SJCRH30 (cell line): ENCODE data around the gene DMWD. TPM values are rescaled to one million over a fixed set of nuclear protein-coding genes. Genes with fewer than 3 reads are reported as not detected.

Experiments
- DNase-seq, 2 experiments: peaks; one replicate each; pipeline ENCODE4 v3.0.0-alpha.2; 2015 to 2020
- H3K27ac ChIP-seq: fragments of 250-450 bp; sonication (Bioruptor Pico); 2 replicates; pipeline ENCODE4 v1.5.1; 2020; ENCODE audit warnings: mild to moderate bottlenecking, moderate library complexity
- H3K27me3 ChIP-seq: fragments of 250-450 bp; sonication (Bioruptor Pico); 2 replicates; pipeline ENCODE4 v1.5.1; 2020; ENCODE audit warnings: mild to moderate bottlenecking, moderate library complexity
- H3K36me3 ChIP-seq: fragments of 250-450 bp; sonication (Bioruptor Pico); 2 replicates; pipeline ENCODE4 v1.5.1; 2020; ENCODE audit warnings: mild to moderate bottlenecking, moderate library complexity
- H3K4me1 ChIP-seq: fragments of 250-450 bp; sonication (Bioruptor Pico); 2 replicates; pipeline ENCODE4 v1.5.1; 2020; ENCODE audit warnings: mild to moderate bottlenecking, moderate library complexity
- H3K4me3 ChIP-seq: fragments of 250-450 bp; sonication (Bioruptor Pico); 2 replicates; pipeline ENCODE4 v1.5.1; 2020; ENCODE audit warnings: mild to moderate bottlenecking, moderate library complexity
- H3K9me3 ChIP-seq: fragments of 250-450 bp; sonication (Bioruptor Pico); replicated peaks from 2 replicates; pipeline ENCODE4 v1.5.1; 2020; ENCODE audit warnings: mild to moderate bottlenecking, moderate library complexity
- total RNA-seq: library from RNA; depleted of rRNA; stranded (reverse); fragments of >200 nt; shearing (Covaris generic); gene quantifications from 2 replicates; pipeline ENCODE4 v1.2.3, GENCODE V29; 2014

The DMWD gene
- total RNA-seq, 1 experiment from 2014 or later, result 52.9 TPM

GRCh38 chr19:45772912-45773311, 19.7 kb downstream of the DMWD start:
- no peak overlapping the region for H3K4me3 ChIP-seq
- no peaks in the 10 kb centered on the region for H3K9me3 ChIP-seq
- no peak for DNase-seq
- no peaks in the 10 kb centered on the region for H3K27me3 ChIP-seq
- H3K36me3 ChIP-seq, result peaks cover 44% of the 10 kb centered on the region
- peaks cover 8% of the 10 kb centered on the region; the same call in 1 of the 2 replicates for H3K4me1 ChIP-seq
- H3K27ac ChIP-seq, result 0 out of 2 replicates have a peak overlapping the region, but pooled peaks have one; percentile 3

DNA sequence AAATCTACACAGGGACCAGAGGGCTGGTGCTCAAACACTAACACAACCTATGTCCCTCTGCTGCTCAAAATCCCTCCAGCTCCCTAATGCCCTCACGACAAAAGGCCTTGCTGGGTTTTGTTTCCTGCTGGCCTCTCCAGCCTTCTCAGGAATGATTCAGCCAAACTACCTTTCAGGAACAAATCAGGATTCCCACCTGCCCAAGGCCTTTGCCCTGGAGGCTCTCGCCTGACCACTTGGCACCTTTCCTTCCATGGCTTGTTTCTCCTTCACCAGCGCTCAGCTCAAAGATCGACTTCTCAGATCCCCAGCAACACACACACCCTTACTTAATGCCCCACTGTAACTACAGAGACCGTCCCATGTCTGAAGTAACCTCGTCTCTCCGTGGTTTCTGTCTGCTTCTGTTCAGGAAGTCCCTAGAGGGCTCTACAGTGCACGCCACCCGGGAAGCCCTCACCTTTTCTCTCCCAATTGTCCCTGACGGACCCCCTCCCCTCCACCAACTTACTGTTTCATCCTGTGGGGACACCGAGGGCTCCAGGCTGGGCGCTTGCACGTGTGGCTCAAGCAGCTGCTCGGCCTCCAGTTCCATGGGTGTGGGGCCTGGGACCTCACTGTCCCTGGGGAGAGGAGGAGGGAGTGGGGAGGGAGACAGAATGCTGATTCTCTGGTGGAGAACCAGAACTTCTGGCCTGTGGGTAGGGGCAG, 20.4 kb downstream of the DMWD start:
- H3K9me3 ChIP-seq, result no peaks in the 10 kb centered on the region
- no peaks in the 10 kb centered on the region for H3K27me3 ChIP-seq
- no peak overlapping the region for H3K4me3 ChIP-seq
- no peak for DNase-seq
- H3K27ac ChIP-seq, result no peak overlapping the region
- peaks cover 38% of the 10 kb centered on the region for H3K36me3 ChIP-seq
- peaks cover 8% of the 10 kb centered on the region; the same call in 1 of the 2 replicates for H3K4me1 ChIP-seq

GRCh38 chr19:45771311-45771933, 21.2 kb downstream of the DMWD start:
- H3K4me3 ChIP-seq, result no peak overlapping the region
- no peaks in the 10 kb centered on the region for H3K27me3 ChIP-seq
- H3K27ac ChIP-seq, result no peak overlapping the region
- H3K36me3 ChIP-seq, result peaks cover 29% of the 10 kb centered on the region
- peaks cover 11% of the 10 kb centered on the region; the same call in 1 of the 2 replicates for H3K4me1 ChIP-seq
- H3K9me3 ChIP-seq, result no peaks in the 10 kb centered on the region
- DNase-seq, result peak in 1 of 2 experiments; percentile 25

DNA sequence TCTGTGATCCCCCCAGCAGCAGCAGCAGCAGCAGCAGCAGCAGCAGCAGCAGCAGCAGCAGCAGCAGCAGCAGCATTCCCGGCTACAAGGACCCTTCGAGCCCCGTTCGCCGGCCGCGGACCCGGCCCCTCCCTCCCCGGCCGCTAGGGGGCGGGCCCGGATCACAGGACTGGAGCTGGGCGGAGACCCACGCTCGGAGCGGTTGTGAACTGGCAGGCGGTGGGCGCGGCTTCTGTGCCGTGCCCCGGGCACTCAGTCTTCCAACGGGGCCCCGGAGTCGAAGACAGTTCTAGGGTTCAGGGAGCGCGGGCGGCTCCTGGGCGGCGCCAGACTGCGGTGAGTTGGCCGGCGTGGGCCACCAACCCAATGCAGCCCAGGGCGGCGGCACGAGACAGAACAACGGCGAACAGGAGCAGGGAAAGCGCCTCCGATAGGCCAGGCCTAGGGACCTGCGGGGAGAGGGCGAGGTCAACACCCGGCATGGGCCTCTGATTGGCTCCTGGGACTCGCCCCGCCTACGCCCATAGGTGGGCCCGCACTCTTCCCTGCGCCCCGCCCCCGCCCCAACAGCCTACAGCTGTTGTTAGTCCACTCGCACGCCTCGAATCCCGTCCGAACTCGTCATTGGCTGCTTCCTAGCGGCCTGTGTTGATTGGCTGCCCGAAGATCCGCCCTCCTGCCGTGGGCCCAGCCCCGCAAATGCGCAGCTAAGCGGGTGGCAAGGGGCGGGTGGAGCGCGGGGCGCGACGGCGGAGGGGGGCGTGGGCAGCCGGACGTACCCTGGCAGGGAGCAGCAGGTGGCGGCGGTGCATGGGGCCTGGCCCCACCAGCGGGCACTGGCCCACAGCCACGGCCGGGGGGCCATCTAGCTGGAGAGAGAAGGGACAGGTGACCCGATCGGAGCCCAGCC, 22.2 kb downstream of the DMWD start:
- H3K36me3 ChIP-seq, result peaks cover 26% of the 10 kb centered on the region
- peak overlapping the region; percentile 48 for H3K4me3 ChIP-seq
- no peaks in the 10 kb centered on the region for H3K27me3 ChIP-seq
- H3K27ac ChIP-seq, result peak overlapping the region; percentile 58
- H3K4me1 ChIP-seq, result peaks cover 12% of the 10 kb centered on the region; the same call in 1 of the 2 replicates
- H3K9me3 ChIP-seq, result no peaks in the 10 kb centered on the region
- peak; percentile 98 to 99 for DNase-seq

- peaks cover 22% of the 10 kb centered on the region for H3K36me3 ChIP-seq
- no peaks in the 10 kb centered on the region for H3K27me3 ChIP-seq
- peak overlapping the region; percentile 48 for H3K4me3 ChIP-seq
- H3K4me1 ChIP-seq, result peaks cover 17% of the 10 kb centered on the region; the same call in 1 of the 2 replicates
- no peak for DNase-seq
- H3K27ac ChIP-seq, result no peak overlapping the region
- no peaks in the 10 kb centered on the region for H3K9me3 ChIP-seq
These were observed 22.8 kb downstream of the DMWD start for GRCh38 chr19:45769821-45770191.

- H3K27me3 ChIP-seq, result no peaks in the 10 kb centered on the region; the same call in 1 of the 2 replicates
- no peaks in the 10 kb centered on the region for H3K9me3 ChIP-seq
- H3K27ac ChIP-seq, result peak within 1 kb of the TSS; percentile 53; the same call in 1 of the 2 replicates
- peaks cover 15% of the 10 kb centered on the region for H3K36me3 ChIP-seq
- DNase-seq, result peak; percentile 98 to 99
- H3K4me3 ChIP-seq, result peak within 1 kb of the TSS; percentile 64
- H3K4me1 ChIP-seq, result peaks cover 21% of the 10 kb centered on the region; the same call in 1 of the 2 replicates
These were observed 23.5 kb downstream of the DMWD start, which contains the start of gene SIX5 for GRCh38 chr19:45768984-45769782. Gene SIX5 (minus strand): TSS chr19:45769252. CDS start chr19:45768844, 408 bp downstream.

DNA sequence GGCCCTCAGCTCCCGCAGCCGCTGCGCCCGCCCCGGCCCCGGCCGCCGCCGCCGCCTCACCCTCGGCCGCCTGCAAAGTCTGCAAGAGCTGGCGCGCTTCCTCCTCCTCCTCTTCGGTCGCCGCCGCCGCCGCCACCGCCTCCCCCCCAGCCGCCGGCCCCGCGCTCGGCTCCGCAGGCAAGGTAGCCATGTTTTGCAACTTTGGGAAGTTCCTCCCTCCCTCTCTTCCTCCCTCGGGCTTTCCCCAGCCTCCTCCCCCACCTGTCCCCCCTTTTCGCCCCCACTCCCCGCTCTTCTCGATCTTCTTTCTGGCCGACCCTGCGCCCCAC, 24.0 kb downstream of the DMWD start:
- DNase-seq, result peak in 1 of 2 experiments; percentile 55
- H3K27ac ChIP-seq, result peak overlapping the region; percentile 53; the same call in 1 of the 2 replicates
- peak overlapping the region; percentile 64 for H3K4me3 ChIP-seq
- no peaks in the 10 kb centered on the region for H3K9me3 ChIP-seq
- peaks cover 27% of the 10 kb centered on the region for H3K4me1 ChIP-seq
- peaks cover 5% of the 10 kb centered on the region for H3K27me3 ChIP-seq
- H3K36me3 ChIP-seq, result peaks cover 15% of the 10 kb centered on the region

DNA sequence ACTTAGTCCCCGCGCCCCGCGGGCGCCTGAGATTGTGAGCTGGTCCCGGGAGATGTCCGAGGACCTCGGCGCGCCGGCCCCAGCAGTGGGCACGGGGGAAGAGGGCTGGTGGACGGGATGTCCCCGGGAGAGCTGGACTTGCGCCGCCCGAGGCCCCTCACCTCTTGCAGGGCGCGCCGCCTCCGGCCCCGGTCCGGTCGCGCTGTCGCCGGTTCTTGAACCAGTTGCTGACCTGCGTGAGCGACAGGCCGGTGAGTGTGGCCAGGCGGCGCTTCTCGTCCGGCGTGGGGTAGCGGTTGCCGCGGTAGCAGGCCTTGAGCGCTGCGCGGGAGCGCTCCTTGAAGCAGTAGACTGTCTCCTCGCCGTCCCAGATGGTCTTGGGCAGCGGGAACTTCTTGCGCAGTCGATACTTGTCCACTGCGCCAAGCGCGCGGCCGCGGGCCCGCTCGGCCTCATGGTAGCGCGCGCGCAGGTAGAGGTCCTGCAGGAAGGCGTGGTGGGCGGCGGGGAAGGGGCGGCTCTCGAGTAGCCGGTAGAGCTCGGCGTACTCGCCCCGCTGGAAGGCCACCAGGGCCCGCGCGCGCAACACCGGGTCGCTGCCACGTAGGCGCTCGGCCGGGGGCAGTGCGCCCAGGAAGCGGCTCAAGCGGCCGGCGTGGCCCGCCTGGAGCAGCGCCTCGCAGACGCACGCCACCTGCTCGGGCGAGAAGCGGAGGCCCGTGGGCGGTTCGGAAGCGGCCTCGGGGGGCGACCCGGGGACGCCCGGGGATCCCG, 24.6 kb downstream of the DMWD start:
- Histone ChIP-seq H3K4me1 (peaks cover 22% of the 10 kb centered on the region), H3K4me3 (peak overlapping the region; percentile 64), H3K27me3 (peaks cover 10% of the 10 kb centered on the region), H3K36me3 (peaks cover 10% of the 10 kb centered on the region), H3K9me3 (no peaks in the 10 kb centered on the region), H3K27ac (peak overlapping the region; percentile 6; the same call in 1 of the 2 replicates)
- peak; percentile 53 to 64 for DNase-seq

DNA sequence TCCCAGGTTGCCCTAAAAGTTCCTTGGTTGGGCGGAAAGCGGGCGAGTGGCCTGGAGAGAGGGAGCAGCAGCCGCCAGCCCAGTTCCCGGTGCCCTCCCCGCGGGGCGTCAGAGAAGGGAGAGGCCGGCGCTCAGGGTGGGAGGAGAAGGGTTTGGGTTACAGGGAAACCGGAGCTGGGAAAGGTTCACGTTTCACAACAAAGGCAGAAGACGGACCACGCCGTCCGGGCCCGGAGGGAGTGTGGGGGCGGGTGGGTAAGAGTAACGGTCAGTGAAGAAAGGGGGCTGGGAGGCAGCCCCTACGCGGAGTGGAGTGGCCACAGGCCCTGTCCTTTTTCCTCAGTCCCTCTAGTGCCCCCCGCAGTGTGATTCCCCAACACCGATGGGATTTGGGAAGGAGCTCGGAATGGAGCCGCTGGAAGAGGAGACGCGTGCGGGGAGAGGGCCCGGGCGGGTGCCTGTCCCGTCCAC, 25.2 kb downstream of the DMWD start:
- H3K27me3 ChIP-seq, result peaks cover 10% of the 10 kb centered on the region
- peaks cover 22% of the 10 kb centered on the region for H3K4me1 ChIP-seq
- no peaks in the 10 kb centered on the region for H3K9me3 ChIP-seq
- peak; percentile 81 to 85 for DNase-seq
- peak overlapping the region; percentile 64 for H3K4me3 ChIP-seq
- peaks cover 6% of the 10 kb centered on the region for H3K36me3 ChIP-seq
- H3K27ac ChIP-seq, result no peak overlapping the region

DNA sequence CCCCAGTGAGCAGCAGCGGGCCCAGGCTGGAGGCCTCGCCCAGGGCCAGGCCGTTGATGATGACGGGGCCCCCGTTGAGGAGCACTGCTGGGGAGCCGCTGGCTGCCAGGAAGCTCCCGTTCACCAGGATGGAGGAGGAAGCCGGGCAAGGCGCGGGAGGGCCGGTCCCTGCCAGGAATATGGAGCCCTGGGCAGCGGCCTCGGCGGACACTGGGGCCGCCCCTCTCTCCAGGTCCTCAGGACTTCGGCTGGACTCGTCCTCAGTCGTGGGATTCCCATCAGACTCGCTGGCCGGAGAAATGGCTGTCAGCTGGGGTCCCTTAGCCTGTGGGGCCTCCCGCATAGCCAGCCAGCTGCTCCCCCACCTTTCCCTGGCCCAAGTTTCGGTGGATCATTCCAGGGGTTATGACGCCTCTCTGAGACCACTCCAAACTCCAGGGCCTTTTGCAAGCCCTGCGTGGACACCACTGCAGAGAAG, 25.7 kb downstream of the DMWD start:
- peaks cover 10% of the 10 kb centered on the region for H3K27me3 ChIP-seq
- H3K36me3 ChIP-seq, result peaks cover under 1% of the 10 kb centered on the region
- H3K9me3 ChIP-seq, result no peaks in the 10 kb centered on the region
- peak overlapping the region; percentile 64 for H3K4me3 ChIP-seq
- DNase-seq, result peak in 1 of 2 experiments; percentile 51
- H3K27ac ChIP-seq, result no peak overlapping the region
- peaks cover 22% of the 10 kb centered on the region for H3K4me1 ChIP-seq

DNA sequence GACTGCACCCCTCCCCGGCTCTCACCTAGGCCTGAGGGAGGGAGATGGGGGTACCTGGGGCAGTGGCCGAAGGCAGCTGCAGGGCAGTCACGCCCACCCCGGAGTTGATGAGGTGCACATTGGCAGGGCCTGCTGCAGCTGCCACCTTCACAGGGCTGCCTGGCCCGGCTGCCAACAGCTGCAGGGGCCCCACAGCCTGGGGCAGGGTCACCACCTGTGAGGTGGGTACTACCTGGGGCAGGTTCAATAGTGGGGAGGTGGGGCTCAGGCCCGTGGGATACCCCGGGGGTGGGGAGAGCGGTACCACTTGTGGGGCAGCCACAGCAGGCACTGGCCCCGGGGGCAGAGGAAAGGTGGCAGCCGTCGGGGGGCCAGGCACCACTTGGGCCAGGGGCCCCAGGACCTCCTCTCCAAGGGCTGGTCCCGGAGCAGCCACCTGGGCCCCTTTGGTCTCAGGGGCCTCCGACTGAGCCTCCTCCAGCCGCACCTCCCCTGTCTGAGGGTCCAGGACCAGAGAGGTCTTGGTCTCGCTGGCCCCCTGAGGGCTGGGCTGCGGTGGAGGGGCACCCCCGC, 26.3 kb downstream of the DMWD start:
- H3K27me3 ChIP-seq, result peaks cover 10% of the 10 kb centered on the region
- no peak for DNase-seq
- no peaks in the 10 kb centered on the region for H3K9me3 ChIP-seq
- H3K36me3 ChIP-seq, result no peaks in the 10 kb centered on the region; the same call in 1 of the 2 replicates
- no peak overlapping the region for H3K27ac ChIP-seq
- peaks cover 22% of the 10 kb centered on the region for H3K4me1 ChIP-seq
- H3K4me3 ChIP-seq, result peak overlapping the region; percentile 64

GRCh38 chr19:45765702-45766295, 26.8 kb downstream of the DMWD start:
- H3K27me3 ChIP-seq, result peaks cover 10% of the 10 kb centered on the region
- no peak overlapping the region for H3K4me3 ChIP-seq
- no peak for DNase-seq
- H3K9me3 ChIP-seq, result no peaks in the 10 kb centered on the region
- H3K27ac ChIP-seq, result no peak overlapping the region
- peaks cover 22% of the 10 kb centered on the region for H3K4me1 ChIP-seq
- no peaks in the 10 kb centered on the region for H3K36me3 ChIP-seq
